Keratinocyte (primary cell): ENCODE data around the gene UBE2B. TPM values are rescaled to one million over a fixed set of nuclear protein-coding genes. Genes with fewer than 3 reads are reported as not detected.

Experiments used
- DNase-seq: peaks from one replicate; pipeline ENCODE4 v3.0.0-alpha.2; 2011; ENCODE audit warnings: low read depth, missing footprints, low spot score
- FAIRE-seq: peaks from 2 replicates; lab custom pipeline; 2011; peaks lifted over from hg19 to GRCh38; lab: Jason Lieb, UNC
- H2AFZ ChIP-seq: 2 replicates; pipeline ENCODE4 v1.6.0; 2012; ENCODE audit warnings: low read length, control low read depth, inconsistent platforms; ENCODE audit not compliant: control insufficient read depth
- H3K27ac ChIP-seq: 2 replicates; pipeline ENCODE4 v1.5.1; 2011; ENCODE audit warnings: low read length; ENCODE audit not compliant: control insufficient read depth, insufficient read depth
- H3K27me3 ChIP-seq: 3 replicates; pipeline ENCODE4 v1.6.0; 2011; ENCODE audit warnings: low read length; ENCODE audit not compliant: control insufficient read depth, insufficient read depth; ENCODE audit errors: extremely low read depth
- H3K36me3 ChIP-seq, 2 experiments: 2 replicates in 1 of 2; 3 replicates in 1 of 2; pipeline ENCODE4 v1.5.1; 2011; ENCODE audit warnings: low read length in 2 of 2, mild to moderate bottlenecking in 1 of 2; ENCODE audit not compliant: control insufficient read depth in 2 of 2, insufficient read depth in 2 of 2; ENCODE audit errors: extremely low read depth in 1 of 2
- H3K4me1 ChIP-seq: 3 replicates; pipeline ENCODE4 v1.5.1; 2011; ENCODE audit warnings: low read length; ENCODE audit not compliant: control insufficient read depth, insufficient read depth; ENCODE audit errors: extremely low read depth
- H3K4me2 ChIP-seq: 3 replicates; pipeline ENCODE4 v1.6.0; 2011; ENCODE audit warnings: low read depth, low read length; ENCODE audit not compliant: control insufficient read depth, insufficient read depth; ENCODE audit errors: extremely low read depth
- H3K4me3 ChIP-seq, 3 experiments: fragments of 200-600 bp in 1 of 3; sonication (generic) in 1 of 3; 2 replicates in 2 of 3; 3 replicates in 1 of 3; pipeline ENCODE4 v1.5.1; 2011 to 2016; ENCODE audit warnings: low read length in 3 of 3, mild to moderate bottlenecking in 3 of 3, control low read depth in 2 of 3, inconsistent platforms in 1 of 3, low read depth in 1 of 3, mixed read lengths in 1 of 3, mixed run types in 1 of 3, moderate library complexity in 1 of 3; ENCODE audit not compliant: control insufficient read depth in 2 of 3, insufficient read depth in 2 of 3; ENCODE audit errors: extremely low read depth in 1 of 3
- H3K79me2 ChIP-seq: 2 replicates; pipeline ENCODE4 v1.6.0; 2012; ENCODE audit warnings: low read length; ENCODE audit not compliant: control insufficient read depth, insufficient read depth
- H3K9ac ChIP-seq: 3 replicates; pipeline ENCODE4 v1.6.0; 2011; ENCODE audit warnings: low read length; ENCODE audit not compliant: control insufficient read depth, insufficient read depth; ENCODE audit errors: extremely low read depth
- H3K9me1 ChIP-seq: 3 replicates; pipeline ENCODE4 v1.6.0; 2011; ENCODE audit warnings: low read length; ENCODE audit not compliant: control insufficient read depth, insufficient read depth; ENCODE audit errors: extremely low read depth
- H3K9me3 ChIP-seq: 2 replicates; pipeline ENCODE4 v1.5.1; 2012; ENCODE audit warnings: low read depth, low read length; ENCODE audit not compliant: control insufficient read depth
- H4K20me1 ChIP-seq: 3 replicates; pipeline ENCODE4 v1.6.0; 2011; ENCODE audit warnings: low read length; ENCODE audit not compliant: control insufficient read depth, insufficient read depth; ENCODE audit errors: extremely low read depth
- CTCF ChIP-seq, 3 experiments: IDR thresholded peaks in 1 of 3; conservative IDR thresholded peaks in 1 of 3; optimal IDR thresholded peaks in 1 of 3; 2 replicates in 2 of 3; 3 replicates in 1 of 3; pipeline versions ENCODE3 to v1.5.1; 2011; ENCODE audit warnings: low read length in 3 of 3, mild to moderate bottlenecking in 3 of 3, moderate library complexity in 2 of 3, control low read depth in 1 of 3, inconsistent platforms in 1 of 3; ENCODE audit not compliant: insufficient read depth in 2 of 3; ENCODE audit errors: extremely low read depth in 1 of 3
- EZH2 ChIP-seq: IDR thresholded peaks from one replicate; pipeline ENCODE4 v1.6.1; 2012; ENCODE audit warnings: inconsistent platforms, mild to moderate bottlenecking, low read length, moderate library complexity
- dilution Hi-C: fragments of 300-500 bp; cut with MboI; formaldehyde crosslinking; loops from one replicate; pipeline ENCODE4 v1.7.0; 2020; ENCODE audit warnings: low sequenced_read_pairs; ENCODE audit not compliant: extremely low pct_ligation_motif_present
- polyA plus RNA-seq, 5 experiments: library from polyadenylated mRNA; depleted of rRNA in 3 of 5; stranded (reverse) in 3 of 5; stranded (forward) in 1 of 5; unstranded in 1 of 5; fragments of >200 nt; gene quantifications; 1 replicate in 1 of 5; 2 replicates in 3 of 5; 3 replicates in 1 of 5; pipeline versions ENCODE4 v1.2.1 to v1.2.3, GENCODE V29; 2011 to 2012; ENCODE audit warnings: missing spikeins in 2 of 5, low read depth in 1 of 5, low replicate concordance in 1 of 5

UBE2B gene
- polyA plus RNA-seq, 1 donor (not counting 4 experiments of a cell fraction or from before 2014, with no cell fraction given): 73.5 TPM

- no peaks in the 10 kb centered on the region for H4K20me1 ChIP-seq
- no peaks in the 10 kb centered on the region for H3K36me3 ChIP-seq
- no peak overlapping the region for H2AFZ ChIP-seq
- no peak overlapping the region for H3K9ac ChIP-seq
- no peak overlapping the region for H3K4me2 ChIP-seq
- dilution Hi-C loops: no loop called here
- no peak for DNase-seq
- H3K9me1 ChIP-seq: no peaks in the 10 kb centered on the region
- H3K9me3 ChIP-seq: no peaks in the 10 kb centered on the region
- H3K4me3 ChIP-seq: no peak overlapping the region
- FAIRE-seq: no peak
- H3K79me2 ChIP-seq: no peaks in the 10 kb centered on the region
- H3K4me1 ChIP-seq: peaks cover 2% of the 10 kb centered on the region
- no peak overlapping the region for H3K27ac ChIP-seq
- no peak for TF ChIP-seq EZH2
- TF ChIP-seq CTCF (optimal IDR thresholded peaks at IDR 0.05 in 1 of 3, IDR thresholded peaks at IDR 0.05 in 1 of 3, conservative IDR thresholded peaks at IDR 0.05 in 1 of 3; ENCODE audit: extremely low read depth in 1 of 3, insufficient read depth in 2 of 3, low read length in 3 of 3): no peak
- no peaks in the 10 kb centered on the region for H3K27me3 ChIP-seq
Measured at GRCh38 chr5:134417707-134418106, 46.3 kb downstream of the UBE2B start.

GRCh38 chr5:134418958-134419357, 47.6 kb downstream of the UBE2B start:
- no peaks in the 10 kb centered on the region for H3K9me3 ChIP-seq
- no peaks in the 10 kb centered on the region for H3K79me2 ChIP-seq
- no peak overlapping the region for H3K4me3 ChIP-seq
- H3K9ac ChIP-seq: no peak overlapping the region
- H3K27me3 ChIP-seq: no peaks in the 10 kb centered on the region
- FAIRE-seq (no peak), DNase-seq (no peak)
- H3K4me2 ChIP-seq: no peak overlapping the region
- no peak overlapping the region for H3K27ac ChIP-seq
- H4K20me1 ChIP-seq: no peaks in the 10 kb centered on the region
- H3K36me3 ChIP-seq: no peaks in the 10 kb centered on the region
- no peak overlapping the region for H2AFZ ChIP-seq
- dilution Hi-C loops: no loop called here
- TF ChIP-seq CTCF (optimal IDR thresholded peaks at IDR 0.05 in 1 of 3, IDR thresholded peaks at IDR 0.05 in 1 of 3, conservative IDR thresholded peaks at IDR 0.05 in 1 of 3; ENCODE audit: extremely low read depth in 1 of 3, insufficient read depth in 2 of 3, low read length in 3 of 3) (no peak), EZH2 (no peak)
- H3K9me1 ChIP-seq: no peaks in the 10 kb centered on the region
- no peaks in the 10 kb centered on the region for H3K4me1 ChIP-seq
